GM19463 (cell line): ENCODE results near the gene NRROS.

Experiments
- ATAC-seq: cut with Tn5 transposase; IDR thresholded peaks from one replicate; pipeline ENCODE4 v1.9.1; 2021; ENCODE audit warnings: mild to moderate bottlenecking, moderate library complexity; ENCODE audit not compliant: unreplicated experiment

Gene NRROS

DNA sequence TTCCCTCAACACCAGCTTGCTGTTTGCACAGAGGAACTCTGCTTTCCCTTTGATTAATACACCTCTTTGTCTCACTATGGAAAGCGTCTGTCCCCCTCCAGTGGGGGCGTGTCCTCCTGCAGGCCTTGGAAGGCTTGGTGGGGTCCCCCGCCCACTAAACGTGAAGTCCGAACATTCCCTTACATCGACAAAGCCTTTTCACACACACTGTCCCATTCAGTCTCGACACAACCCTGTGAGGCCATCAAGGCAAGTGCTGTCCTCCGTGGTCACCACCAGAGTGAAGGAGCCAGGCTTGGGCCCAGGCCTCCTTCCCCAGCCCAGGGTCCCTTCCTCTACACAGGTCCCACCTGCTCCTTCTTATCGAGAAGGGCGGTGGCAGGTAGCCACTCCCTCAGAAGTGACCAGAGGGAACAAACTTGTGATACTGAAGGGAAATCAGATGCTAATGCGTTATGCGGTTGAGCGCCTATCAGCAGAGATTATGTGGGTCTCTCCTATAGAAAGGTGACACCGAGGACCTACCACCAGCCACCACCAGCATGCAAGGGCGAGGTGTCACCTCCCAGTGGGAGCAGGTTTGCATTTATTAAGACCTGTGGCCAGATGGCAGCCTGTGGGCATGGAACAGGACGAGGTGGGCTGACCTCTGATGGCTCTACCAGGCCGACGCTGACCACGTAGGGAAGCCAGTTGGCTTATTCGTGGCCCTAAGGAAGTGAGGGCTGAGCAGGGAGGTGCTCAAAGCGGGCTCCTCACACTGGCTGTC is 6.6 kb downstream of the NRROS start:
- no peak for ATAC-seq

GRCh38 chr3:196646666-196647216 is 7.2 kb downstream of the NRROS start:
- no peak for ATAC-seq

DNA sequence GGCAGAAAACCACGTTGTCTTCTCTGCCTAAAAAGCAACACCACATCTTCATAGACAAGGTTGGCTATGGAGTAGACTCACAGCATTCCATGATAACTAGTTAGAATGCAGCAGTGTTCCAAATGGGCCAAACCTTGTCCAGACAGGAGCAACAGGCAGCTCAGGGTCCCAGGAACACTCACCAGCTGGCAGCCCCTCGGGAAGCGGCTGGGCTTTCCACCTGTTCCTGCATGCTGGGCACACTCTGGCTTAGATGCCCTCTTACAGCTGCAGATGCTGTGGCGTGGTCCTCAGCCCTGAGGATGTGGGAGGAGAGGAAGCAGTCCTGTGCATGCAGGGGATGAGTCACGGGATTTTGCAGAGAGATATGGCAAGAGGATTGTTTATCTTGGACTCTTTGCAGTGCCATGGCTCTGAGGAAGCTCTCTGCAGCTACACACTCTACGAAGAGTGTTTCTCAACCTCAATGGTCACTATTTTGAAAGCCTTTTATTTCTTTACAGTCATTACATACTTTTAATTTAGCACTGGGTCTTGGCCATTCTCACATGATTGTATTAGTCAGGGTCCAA is 11.3 kb downstream of the NRROS start:
- no peak for ATAC-seq

- ATAC-seq = no peak
These were observed 12.3 kb downstream of the NRROS start for GRCh38 chr3:196651819-196652218.

- no peak for ATAC-seq
These were observed 13.7 kb downstream of the NRROS start for GRCh38 chr3:196652961-196653795.

DNA sequence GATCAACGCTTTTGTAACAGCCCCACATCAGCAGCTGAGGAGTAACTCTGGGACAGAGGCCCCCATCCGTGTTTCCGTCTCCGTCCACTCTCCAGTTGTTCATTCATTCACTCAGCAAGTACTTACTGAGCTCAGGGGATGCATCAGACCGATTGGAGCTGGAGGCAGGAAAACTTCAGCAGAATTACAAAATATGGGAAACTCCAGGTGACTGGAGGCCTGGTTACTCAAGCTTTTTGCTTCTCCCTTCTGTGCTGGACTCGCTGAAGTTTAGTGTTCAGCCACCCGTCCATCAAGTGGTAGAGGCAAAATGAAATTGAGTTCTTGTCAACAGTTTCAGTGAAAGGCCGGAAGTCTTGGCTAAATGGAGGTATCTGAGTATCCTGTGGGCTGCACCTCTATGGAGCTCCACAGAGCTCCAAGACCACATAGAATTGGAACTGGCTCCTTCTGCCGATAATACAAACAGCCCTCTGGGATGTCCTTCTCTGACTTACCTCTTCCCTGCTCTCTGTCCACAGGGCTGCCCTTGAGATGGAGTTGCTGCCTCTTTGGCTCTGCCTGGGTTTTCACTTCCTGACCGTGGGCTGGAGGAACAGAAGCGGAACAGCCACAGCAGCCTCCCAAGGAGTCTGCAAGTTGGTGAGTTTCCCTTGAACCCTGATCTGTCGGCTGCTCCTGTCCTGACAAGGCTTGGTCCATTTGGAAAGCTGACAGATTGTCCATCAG is 14.7 kb downstream of the NRROS start:
- ATAC-seq = no peak

- ATAC-seq = no peak
These were observed 15.2 kb downstream of the NRROS start for GRCh38 chr3:196654735-196655090.

GRCh38 chr3:196655496-196655895 is 16.0 kb downstream of the NRROS start:
- ATAC-seq = no peak

DNA sequence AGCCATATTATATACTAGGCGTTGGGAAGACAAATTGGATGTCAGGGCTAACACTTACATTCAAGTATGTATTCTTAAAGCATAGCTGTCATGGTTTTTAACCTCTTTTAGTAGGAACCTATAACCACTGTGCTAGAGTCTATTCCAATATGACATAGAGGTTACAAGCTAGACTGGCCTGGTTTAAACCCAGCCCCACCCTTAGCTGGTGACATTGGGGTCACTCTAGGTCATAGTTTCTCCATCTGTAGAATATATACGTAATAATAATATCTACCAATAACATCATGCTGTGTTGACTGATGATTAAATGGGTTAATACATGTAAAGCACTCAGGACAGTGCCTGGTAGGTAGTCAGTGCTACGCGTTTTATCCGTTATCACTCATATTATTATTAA is 16.7 kb downstream of the NRROS start:
- no peak for ATAC-seq

DNA sequence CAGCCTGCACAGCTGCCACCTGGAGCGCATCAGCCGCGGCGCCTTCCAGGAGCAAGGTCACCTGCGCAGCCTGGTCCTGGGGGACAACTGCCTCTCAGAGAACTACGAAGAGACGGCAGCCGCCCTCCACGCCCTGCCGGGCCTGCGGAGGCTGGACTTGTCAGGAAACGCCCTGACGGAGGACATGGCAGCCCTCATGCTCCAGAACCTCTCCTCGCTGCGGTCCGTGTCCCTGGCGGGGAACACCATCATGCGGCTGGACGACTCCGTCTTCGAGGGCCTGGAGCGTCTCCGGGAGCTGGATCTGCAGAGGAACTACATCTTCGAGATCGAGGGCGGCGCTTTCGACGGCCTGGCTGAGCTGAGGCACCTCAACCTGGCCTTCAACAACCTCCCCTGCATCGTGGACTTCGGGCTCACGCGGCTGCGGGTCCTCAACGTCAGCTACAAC is 20.4 kb downstream of the NRROS start:
- ATAC-seq = no peak

- no peak for ATAC-seq
These were observed 21.1 kb downstream of the NRROS start for GRCh38 chr3:196660381-196661166.

GRCh38 chr3:196661400-196661799 is 21.9 kb downstream of the NRROS start:
- ATAC-seq = no peak

- no peak for ATAC-seq
These were observed 22.5 kb downstream of the NRROS start for GRCh38 chr3:196662033-196662432.

GRCh38 chr3:196662711-196663571 is 23.4 kb downstream of the NRROS start:
- ATAC-seq = no peak

DNA sequence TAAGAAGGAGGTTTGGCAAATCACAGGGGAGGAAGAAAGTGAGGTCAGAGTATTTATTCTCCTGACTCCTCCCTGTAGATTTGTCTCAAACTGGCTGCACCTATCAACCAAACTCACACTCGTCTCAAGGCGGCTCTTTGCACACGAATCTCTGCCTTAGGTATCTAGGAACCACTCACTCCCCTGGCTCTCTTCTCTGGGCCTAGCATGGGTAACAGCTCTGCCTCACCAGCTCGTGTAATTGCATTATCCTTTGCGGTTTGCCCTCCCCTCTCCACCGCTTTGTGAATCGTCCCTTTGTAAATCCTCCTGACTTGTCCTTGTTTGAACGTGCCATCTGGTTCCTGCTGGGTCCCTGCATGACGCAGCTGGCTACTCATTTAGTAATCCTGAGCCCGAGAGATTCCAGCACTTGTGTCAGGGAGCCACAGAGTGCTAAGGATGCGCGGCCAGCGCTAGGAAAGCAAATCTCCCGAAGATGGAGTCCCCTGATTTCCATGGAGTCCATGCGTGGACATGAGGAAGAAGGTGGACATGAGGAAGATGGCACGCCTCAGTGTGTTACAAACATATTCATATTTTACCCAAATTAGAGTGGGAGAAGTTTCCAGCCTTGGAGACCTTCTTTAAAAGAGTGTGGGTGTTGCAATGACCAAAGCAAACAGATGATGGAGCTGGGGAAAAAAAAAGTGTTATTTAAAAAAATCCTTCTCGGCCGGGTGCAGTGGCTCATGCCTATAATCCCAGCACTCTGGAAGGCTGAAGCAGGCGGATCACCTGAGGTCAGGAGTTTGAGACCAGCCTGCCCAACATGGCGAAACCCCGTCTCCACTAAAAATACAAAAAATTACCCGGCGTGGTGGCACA is 26.7 kb downstream of the NRROS start:
- ATAC-seq = no peak

GRCh38 chr3:196667056-196667825 is 27.7 kb downstream of the NRROS start:
- ATAC-seq = no peak

- ATAC-seq = no peak
These were observed 30.8 kb downstream of the NRROS start for GRCh38 chr3:196670339-196670738.
